HG02610 (cell line): ENCODE data around the gene KLK13.

Source experiments
- ATAC-seq: cut with Tn5 transposase; IDR thresholded peaks from one replicate; pipeline ENCODE4 v1.9.1; 2021; ENCODE audit warnings: mild to moderate bottlenecking, moderate library complexity; ENCODE audit not compliant: unreplicated experiment

KLK13 gene

GRCh38 chr19:51023946-51024345 lies 40.9 kb downstream of the KLK13 start:
- ATAC-seq, result no peak

GRCh38 chr19:51022526-51022925 lies 42.4 kb downstream of the KLK13 start:
- no peak for ATAC-seq

- ATAC-seq, result no peak
These were observed 43.8 kb downstream of the KLK13 start for GRCh38 chr19:51020988-51021651.

GRCh38 chr19:51019544-51019925 lies 45.4 kb downstream of the KLK13 start, which contains the start of gene KLK10:
Gene KLK10, minus strand, starts transcription at chr19:51019709. Its CDS starts 579 bp downstream, at chr19:51019130.
- no peak for ATAC-seq

- ATAC-seq, result no peak
These were observed 45.9 kb downstream of the KLK13 start for GRCh38 chr19:51018745-51019543.

GRCh38 chr19:51016798-51017683 lies 47.9 kb downstream of the KLK13 start:
- no peak for ATAC-seq

- ATAC-seq, result no peak
These were observed 49.1 kb downstream of the KLK13 start for GRCh38 chr19:51015691-51016267.

GRCh38 chr19:51014242-51014641 lies 50.6 kb downstream of the KLK13 start:
- ATAC-seq, result no peak

GRCh38 chr19:51012661-51013190 lies 52.2 kb downstream of the KLK13 start:
- no peak for ATAC-seq

- ATAC-seq, result no peak
These were observed 54.7 kb downstream of the KLK13 start for GRCh38 chr19:51010066-51010795.

GRCh38 chr19:51009061-51009891 lies 55.6 kb downstream of the KLK13 start:
- ATAC-seq, result no peak

GRCh38 chr19:51007488-51007887 lies 57.4 kb downstream of the KLK13 start:
- no peak for ATAC-seq

- no peak for ATAC-seq
These were observed 58.5 kb downstream of the KLK13 start for GRCh38 chr19:51006406-51006805.
